HS-27A (cell line): ENCODE results near the gene PDXK.

Experiments used
- DNase-seq: peaks from one replicate; pipeline ENCODE4 v3.0.0-alpha.2; 2012; ENCODE audit warnings: low read depth, missing footprints

Gene PDXK

DNA sequence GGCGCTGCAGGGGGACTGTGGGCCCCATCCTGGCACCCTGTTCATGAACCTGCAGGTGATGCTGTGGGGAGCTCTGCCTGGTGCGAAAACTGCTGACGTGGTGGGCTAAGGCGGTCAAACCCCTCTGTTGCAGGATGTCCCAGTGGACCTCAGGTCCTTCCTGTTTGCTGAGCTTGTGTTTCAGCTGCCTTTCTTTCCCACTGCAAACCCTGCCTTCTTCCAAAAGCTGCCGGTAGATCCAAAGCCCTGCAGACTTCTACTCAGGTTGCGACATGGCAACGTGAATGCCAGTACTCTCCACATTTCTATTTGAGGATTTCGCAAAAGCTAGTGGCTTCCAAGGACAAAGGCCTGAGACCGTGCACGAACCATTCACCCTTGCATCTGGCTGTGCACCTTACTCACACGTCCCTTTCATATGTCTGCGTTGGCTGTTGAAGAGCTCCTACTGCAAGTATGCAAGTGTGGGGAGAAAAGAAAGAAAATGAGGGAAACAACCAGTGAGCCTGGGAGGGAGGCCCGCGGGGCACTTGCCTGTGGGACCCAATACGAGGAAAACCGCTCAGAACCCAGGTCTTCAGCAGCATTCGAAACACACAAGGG is 64.3 kb downstream of the PDXK start:
- DNase-seq = no peak

DNA sequence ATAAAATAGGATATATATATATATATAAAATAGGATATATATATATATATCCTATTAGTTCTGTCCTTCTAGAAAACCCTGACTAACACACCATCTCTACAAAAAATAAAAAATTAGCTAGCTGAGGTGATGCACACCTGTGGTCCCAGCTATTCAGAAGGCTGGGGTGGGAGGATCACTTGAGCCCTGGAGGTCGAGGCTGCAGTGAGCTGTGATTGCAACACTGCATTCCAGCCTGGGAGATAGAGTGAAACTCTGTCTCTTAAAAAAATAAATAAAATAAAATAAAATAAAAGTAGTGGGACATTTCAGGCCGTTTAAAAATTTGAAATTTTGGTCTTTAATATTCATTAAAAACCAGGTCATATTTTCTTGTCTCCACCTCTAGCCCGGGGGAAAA is 66.2 kb downstream of the PDXK start:
- DNase-seq = no peak

DNA sequence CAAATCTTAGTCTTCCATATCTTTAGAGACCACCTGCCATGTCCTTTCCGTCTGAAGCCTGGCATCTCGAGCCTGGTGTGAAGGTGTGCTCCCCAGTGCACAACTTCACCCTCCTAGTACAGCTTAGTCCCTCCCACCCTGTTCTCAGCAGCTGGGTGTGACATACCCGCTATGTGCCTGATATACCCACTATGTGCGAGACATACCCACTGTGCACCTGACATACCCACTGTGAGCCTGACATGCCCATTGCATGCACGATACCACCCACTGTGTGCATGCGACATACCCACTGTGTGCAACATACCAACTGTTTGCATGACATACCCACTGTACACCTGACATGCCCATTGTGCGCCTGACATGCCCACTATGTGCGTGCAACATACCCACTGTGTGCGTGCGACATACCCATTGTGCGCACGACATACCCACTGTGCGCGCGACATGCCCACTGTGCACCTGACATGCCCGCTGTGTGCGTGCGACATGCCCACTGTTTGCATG is 67.4 kb downstream of the PDXK start:
- no peak for DNase-seq

DNA sequence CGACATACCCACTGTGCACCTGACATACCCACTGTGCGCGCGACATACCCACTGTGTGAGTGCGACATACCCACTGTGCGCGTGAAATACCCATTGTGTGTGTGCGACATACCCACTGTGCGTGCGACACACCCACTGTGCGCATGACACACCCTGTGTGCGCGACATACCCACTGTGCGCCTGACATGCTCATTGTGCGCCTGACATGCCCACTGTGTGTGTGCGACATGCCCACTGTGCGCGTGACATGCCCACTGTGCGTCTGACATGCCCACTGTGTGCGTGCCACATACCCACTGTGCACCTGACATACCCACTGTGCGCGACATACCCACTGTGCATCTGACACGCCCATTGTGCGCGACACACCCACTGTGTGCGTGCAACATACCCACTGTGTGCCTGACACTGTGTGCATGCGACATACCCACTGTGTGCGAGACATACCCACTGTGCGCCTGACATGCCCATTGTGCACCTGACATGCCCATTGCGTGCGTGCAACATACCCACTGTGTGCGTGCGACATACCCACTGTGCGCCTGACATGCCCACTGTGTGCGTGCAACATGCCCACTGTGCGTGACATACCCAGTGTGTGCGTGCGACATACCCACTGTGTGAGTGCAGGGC is 68.0 kb downstream of the PDXK start:
- no peak for DNase-seq

DNA sequence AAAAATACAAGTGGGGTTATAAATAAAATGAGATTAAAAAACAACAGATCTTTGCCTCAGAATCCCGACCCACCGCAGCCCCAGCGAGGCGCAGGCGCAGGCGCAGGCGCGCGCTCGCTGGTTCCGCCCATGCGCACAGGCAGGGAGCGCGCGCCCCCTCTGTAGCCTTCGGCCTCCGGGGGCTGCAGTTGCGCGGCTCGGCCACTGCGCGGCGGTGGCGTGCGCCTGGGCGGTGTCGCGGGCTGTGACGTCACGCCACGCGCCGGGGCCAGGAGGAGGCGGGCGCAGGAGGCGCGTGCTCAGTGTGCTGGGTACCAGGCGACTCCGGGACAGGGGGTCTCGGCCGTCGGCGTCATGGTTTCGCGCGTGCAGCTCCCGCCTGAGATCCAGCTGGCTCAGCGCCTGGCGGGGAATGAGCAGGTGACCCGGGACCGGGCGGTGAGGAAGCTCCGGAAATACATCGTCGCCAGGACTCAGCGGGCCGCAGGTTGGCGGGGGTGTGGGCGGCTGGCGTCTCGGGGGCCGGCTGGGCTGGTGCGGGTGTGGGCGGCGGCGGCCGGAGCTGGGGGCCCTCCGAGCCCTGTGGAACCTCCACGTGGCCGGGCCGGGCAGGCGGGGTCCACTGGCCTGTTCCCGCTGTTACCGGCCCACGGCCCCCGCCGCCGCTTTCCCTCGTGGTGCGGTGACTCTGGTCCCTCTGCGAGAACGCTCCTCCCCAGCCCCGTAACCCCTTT is 70.5 kb downstream of the PDXK start, which contains the start of gene RRP1:
TSS of gene RRP1 (plus strand) at position 302 of the 734 bp plus-strand sequence. CDS start at position 355, 53 bp downstream.
- DNase-seq = peak; percentile 59

DNA sequence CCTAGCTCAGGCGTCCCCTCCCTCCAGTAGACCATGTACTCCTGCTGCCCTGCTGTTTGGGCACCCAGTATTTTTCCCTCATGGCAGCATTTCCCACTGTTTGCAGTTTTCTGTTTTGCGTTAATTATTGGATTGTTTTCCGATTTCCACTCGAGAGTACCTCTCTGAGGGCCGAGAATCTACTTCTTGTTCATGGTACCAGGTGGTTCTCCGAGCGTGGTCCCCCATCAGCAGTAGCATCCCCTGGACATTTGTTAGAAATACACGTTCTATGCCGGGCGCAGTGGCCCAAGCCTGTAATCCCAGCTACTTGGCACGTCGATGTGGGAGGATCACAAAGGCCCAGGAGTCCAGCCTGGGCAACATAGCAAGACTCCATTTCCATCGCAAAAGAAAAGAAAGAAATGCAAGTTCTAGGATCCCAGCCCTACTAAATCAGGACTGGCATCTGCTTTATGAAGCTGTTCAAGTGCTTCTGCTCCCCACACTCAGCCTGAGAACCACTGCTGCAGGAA is 71.1 kb downstream of the PDXK start:
- DNase-seq = no peak

DNA sequence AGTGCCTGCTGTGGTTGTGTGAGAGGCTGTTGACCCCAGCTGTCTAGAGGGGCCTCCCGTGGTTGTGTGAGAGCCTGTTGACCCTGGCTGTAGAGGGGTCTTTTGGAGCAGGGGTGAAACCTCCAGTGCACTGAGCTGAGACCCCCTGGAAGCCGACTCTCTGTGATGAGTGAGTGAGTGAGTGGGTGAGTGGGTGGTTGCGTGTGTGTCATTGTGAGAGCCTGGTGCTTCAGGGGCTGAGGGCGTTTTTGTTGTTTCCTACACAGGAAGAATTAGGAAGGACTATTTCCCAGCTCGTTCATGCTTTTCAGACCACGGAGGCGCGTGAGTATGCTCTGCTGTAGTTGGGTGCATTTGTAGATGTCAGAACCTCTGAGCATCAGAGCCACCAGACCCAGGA is 73.5 kb downstream of the PDXK start:
- DNase-seq = no peak

DNA sequence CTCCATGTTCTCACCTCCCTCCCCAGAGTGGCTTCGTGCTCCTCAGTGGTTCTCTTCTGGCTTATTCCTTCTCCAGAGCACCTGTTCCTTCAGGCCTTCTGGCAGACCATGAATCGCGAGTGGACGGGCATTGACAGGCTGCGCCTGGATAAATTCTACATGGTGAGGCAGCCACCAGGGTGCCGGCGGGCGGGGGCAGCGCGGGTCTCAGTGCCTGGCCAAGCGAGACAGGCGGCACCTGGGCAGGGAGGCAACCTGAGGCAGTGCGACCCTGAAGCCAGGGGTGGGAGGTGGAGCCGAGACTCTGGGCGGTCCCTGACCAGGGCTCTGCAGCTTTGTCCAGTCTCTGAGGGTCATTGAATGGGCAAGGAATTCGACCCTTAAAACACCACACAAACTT is 74.3 kb downstream of the PDXK start:
- no peak for DNase-seq

DNA sequence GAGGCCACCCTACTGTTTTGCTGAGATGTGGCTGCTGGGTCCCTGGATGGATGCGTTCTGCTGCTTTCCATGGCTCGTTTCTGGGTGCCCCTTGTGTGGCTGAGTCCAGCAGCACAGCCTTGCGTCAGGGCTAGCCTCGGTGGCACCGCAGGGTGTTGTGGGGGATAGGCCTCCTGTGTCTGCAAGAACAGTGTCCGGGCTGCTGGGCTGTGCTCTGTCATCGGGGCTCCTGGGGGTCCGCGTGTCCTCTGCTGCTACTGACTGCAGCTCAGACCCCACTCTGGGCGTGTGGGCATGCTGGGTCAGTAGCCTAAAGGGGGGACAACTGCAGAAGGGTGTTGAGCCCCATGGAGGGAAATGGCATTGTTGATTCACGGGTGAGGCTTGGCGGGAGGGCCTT is 75.4 kb downstream of the PDXK start:
- DNase-seq = no peak

DNA sequence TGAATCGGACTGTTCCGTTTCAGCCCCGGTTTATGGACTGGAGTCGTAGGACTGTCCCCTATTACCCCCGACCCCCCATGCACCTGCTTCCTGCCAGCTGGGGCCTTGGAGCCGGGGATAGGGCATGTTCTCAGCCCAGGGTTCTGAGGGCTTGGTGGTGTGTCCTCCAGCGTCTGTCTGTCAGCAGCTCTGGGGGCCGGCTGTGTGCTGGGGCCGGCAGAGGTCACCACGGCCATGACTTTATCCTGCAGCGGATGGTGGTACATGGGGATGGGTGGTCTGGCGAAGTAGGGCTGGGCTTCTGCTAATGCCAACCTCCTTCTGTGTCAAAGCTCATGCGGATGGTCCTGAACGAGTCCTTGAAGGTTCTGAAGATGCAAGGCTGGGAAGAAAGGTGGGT is 75.9 kb downstream of the PDXK start:
- no peak for DNase-seq

DNA sequence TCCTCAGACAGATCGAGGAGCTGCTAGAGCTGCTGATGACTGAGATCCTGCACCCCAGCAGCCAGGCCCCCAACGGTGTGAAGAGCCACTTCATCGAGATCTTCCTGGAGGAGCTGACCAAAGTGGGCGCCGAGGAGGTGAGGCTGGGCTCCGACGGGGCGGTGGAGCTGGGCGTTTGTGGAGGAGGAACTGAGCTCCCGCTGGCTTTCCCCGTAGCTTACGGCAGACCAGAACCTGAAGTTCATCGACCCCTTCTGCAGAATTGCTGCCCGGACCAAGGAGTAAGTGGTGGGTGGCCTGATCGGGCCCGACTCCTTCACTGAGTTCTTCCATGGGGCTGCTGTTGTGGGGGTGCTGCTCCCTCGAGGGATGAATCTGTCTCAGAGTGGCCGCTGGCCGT is 78.5 kb downstream of the PDXK start:
- no peak for DNase-seq

DNA sequence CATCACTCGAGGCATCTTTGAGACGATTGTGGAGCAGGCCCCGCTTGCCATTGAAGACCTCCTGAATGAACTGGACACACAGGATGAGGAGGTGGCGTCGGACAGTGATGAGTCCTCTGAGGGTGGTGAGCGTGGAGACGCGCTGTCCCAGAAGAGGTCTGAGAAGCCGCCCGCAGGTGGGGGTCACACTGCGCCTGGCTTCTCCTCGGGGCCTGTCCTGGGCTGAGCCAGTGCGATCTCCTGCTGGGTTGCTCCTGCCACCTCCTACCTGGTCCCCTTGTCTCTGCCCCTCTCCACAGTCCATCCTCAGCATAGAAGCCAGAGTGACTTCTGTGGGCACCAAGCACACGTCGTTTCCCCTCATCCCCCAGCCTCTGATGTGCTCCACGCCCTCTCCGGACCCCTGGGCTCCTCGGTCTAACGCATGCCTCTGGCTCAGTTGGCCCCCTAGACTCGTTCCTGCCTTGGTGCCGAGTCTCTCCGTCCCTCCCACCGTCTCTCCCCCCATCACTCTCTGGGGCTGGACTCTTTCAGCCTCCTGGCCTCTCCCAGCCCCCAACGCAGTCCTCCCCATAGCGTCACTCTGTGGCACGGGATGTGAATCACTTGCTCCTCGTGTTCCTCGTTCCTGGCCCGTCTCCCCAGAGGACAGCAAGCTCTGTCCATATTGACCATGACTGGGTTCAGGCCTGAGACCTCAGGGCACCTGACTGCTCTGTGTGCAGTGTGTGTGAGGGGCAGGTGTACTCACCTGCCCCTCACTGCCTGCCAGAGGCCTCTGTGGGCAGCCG is 79.2 kb downstream of the PDXK start:
- no peak for DNase-seq

DNA sequence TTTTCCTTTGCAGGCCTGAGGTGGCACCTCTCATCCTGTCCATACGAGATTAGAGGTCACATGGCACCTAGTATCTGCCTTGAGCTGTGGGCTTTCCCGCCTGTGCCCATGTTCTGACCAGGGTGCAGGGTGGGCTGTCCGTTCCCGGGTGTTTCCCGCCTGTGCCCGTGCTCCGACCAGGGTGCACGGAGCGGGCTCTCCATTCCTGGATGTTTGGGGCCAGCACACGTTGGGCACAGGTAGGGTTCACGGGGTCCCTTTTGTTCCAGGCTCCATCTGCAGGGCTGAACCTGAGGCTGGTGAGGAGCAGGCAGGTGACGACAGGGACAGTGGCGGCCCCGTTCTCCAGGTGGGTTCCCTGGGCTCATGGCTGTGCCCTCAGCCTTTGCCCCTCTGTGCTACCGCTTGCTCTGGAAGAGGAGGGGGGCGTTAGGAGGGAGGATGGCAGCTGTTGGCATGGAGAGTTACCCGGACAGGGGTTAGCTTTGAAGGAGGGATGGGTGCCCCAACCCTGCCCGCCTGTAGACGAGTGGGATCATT is 80.4 kb downstream of the PDXK start:
- no peak for DNase-seq

DNA sequence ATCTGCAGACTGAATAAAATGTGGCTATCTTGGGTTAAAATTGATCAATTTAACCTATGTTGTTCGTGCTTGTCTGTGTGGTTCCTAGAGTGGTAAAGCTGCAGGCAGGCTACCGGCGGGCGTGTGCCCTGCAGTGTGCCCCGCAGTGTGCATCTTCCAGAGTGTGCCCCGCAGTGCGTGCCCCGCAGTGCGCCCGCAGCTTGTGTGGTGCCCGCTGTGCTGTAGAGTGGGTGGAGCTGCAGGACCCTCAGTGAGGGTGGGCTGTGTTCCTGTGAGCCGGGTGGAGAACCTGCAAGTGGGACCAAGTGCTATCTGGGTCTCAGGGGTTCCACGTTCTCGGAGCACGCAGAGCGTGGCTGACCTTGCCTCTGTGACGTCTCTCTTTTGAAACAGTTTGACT is 81.2 kb downstream of the PDXK start:
- no peak for DNase-seq

DNA sequence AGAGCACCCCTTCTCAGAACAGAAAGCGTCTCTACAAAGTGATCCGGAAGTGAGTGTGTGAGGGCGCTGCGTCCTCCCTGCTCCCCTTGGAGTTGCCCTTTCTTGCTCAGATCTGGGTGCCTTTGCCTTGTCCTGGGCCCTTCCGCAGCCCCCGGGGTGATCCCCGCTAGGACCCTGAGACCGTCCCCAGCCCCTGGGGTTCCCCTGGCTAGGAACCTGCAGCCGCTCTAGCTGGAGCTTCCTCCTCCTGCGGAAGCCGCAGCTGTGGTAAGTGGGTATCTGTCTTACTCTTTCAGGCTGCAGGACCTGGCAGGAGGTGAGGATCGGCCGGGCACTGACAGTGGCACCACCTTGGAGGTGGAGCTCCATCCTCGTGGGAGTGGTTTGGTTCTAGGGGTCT is 81.6 kb downstream of the PDXK start:
- DNase-seq = no peak

DNA sequence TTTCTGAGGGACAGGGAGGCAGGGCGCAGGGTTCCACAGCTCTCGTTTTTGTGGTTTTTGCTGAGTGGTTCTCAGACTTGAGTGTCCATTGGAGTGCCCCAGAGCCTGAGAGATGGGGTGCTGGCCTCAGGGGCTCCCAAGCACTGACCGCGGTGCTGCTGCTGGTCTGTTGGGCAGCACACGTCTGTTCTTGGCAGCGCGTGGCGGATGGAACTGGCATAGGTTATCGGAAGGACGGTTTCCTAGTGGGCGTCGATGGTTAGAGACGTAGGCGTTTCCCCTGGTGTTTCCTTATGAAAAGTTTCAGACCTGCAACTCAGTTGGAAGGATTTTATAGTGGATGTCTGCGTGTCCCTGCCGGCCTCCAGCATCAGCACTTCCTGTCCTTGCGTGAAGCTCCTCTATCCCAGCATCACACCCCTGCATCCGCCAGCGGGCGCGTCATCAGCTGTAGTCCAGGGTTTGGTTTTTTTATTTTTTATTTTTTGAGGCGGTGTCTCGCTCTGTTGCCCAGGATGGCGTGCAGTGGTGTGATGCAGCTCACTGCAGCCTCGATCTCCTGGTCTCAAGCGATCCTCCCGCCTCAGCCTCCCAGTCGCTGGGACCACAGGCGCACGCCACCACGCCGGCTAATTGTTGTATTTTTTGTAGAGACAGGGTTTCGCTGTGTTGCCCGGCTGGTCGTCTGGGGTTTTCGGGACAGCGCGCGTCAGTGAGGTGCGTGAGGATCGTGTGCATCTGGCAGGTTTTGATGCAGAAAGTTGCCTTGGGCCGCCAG is 82.3 kb downstream of the PDXK start:
- no peak for DNase-seq

DNA sequence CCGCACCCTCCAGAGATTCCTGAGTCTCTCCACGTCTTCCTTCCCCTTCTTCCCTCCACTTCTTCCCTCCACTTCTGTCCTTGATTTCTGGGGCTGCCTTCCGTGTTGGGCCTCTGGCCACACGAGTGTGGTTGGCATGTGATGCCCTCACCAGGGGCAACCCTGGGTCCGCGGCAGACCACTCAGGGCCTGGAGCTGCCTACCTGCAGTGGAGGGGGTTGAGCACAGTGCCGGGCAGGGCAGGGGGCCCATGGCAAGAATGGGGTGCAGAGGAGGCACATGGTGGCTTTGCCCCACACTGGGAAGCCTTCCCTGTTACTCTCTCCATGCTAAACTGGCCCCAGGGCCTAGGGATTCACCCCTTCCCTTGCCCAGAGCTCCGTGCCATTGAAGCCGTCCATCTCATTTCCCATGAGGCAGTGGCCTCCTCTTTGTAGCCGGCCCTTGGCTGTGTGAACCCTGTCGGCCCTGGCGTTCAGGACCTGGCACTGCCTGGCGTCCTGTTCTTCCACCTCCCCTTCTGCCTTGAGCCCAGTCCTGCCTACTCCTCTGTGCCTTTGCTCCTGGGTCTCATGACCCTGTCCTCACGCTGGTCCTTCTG is 83.9 kb downstream of the PDXK start:
- DNase-seq = no peak

DNA sequence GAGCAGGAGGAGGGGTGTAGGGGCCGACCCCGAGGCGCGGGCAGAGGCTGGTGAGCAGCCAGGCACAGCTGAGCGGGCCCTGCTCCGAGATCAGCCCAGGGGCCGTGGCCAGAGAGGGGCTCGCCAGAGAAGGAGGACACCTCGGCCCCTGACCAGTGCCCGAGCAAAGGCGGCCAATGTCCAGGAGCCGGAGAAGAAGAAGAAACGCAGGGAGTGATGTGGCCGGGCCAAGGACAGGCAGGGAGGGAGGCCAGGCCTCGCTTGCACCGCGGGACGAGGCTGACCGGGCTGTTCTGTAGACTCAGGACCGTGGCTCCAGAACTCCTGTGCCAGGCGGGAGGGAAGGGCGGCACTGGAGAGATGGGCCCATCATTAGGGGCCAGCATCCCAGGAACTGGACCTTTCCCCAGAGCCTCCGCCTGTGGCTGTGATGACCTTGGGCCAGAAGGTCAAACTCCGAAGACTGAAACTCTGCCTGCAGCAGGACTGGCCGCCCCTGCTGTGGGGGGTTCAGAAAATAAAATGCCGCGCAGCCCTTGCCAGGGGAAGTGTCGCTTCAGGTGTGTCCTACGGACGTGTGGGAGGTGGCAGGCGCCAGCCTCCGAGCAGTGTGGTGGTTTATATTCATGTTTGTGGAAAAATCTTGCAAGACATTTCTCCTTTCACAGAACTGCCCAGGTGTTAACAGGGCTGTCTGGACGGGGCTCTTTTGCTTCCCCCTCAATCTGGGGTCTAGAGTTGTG is 84.8 kb downstream of the PDXK start:
- no peak for DNase-seq

DNA sequence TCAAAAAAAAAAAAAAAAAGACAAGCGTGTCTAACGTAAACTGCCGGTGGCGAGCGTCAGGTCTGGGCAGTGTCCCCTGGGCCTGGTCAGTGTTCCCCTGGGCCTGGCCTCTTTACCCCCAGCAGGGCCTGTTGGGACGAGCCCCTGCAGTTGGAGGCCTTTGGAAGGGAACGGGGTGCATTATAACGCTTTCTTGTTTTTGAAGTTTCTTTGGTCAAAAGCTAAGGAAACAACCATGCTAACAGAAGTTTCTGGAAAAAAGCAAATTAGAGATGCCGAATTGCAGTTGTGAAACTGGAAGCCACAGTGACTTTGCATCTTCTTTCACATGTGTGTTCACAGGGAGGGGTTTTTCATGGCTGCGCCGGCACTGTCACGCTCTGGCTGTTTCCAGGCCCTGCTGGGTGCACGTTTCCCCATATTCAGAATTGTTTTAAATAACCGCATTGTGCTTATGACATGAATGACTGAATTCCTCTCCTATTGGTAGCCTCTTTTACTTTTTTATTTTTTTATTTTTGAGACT is 86.4 kb downstream of the PDXK start:
- no peak for DNase-seq
